Gastrocnemius medialis (tissue), 4 donors: ENCODE data around the gene TCFL5. TPM values are rescaled to one million over a fixed set of nuclear protein-coding genes. Genes with fewer than 3 reads are reported as not detected.

Experiments used
- ATAC-seq, 2 donors: fragments of 150-250 bp; one replicate each; pipeline ENCODE4 v1.9.1; 2016
- DNase-seq, 2 donors: peaks; one replicate each; pipeline ENCODE4 v3.0.0-alpha.2; 2019
- H3K27ac ChIP-seq, 4 donors: fragments of 200-600 bp; sonication (generic); 1 replicate in 1 of 4; 2 replicates in 3 of 4; pipeline ENCODE4 v1.5.1; 2016 to 2018; ENCODE audit warnings: mild to moderate bottlenecking in 2 of 4, moderate library complexity in 1 of 4
- H3K27me3 ChIP-seq, 3 donors: fragments of 200-600 bp; sonication (generic) in 2 of 3; 1 replicate in 1 of 3; 2 replicates in 2 of 3; pipeline versions ENCODE4 v1.5.1 to v1.6.0; 2016 to 2019; ENCODE audit warnings: mild to moderate bottlenecking in 1 of 3, moderate library complexity in 1 of 3
- H3K36me3 ChIP-seq, 2 donors: fragments of 200-600 bp; sonication (generic) in 1 of 2; one replicate each; pipeline ENCODE4 v1.5.1; 2017 to 2018
- H3K4me1 ChIP-seq, 2 donors: fragments of 200-600 bp; sonication (generic) in 1 of 2; one replicate each; pipeline ENCODE4 v1.5.1; 2016 to 2017; ENCODE audit warnings: mild to moderate bottlenecking in 2 of 2
- H3K4me3 ChIP-seq, 4 donors: fragments of 200-600 bp; sonication (generic) in 3 of 4; 1 replicate in 1 of 4; 2 replicates in 3 of 4; pipeline ENCODE4 v1.5.1; 2016 to 2019; ENCODE audit warnings: mild to moderate bottlenecking in 2 of 4
- H3K9me3 ChIP-seq, 3 donors: fragments of 200-600 bp; sonication (generic) in 2 of 3; 1 replicate in 1 of 3; 2 replicates in 2 of 3; pipeline ENCODE4 v1.5.1; 2016 to 2019
- POLR2A ChIP-seq, 2 donors: fragments of 450-650 bp; IDR thresholded peaks; one replicate each; pipeline ENCODE4 v1.6.1; 2017; ENCODE audit warnings: antibody characterized with exemption in 2 of 2, mild to moderate bottlenecking in 2 of 2, moderate library complexity in 2 of 2
- in situ Hi-C, 4 donors: fragments of 200-750 bp; cut with MboI; loops; one replicate each; pipeline versions ENCODE4 v1.15.0 to v1.8.0; 2017; ENCODE audit warnings: low sequenced_read_pairs in 4 of 4
- intact Hi-C: fragments of 100-400 bp; cut with DNase I; formaldehyde crosslinking; loops from one replicate; pipeline ENCODE4 v1.15.1; 2023; ENCODE audit warnings: low total_unique reads
- total RNA-seq, 4 donors: library from RNA; depleted of rRNA; stranded (reverse); fragments of >200 nt; gene quantifications; one replicate each; pipeline versions ENCODE4 v1.1.0 to v1.2.3, GENCODE V29; 2016
- TF ChIP-seq, protein P1 (sequence below), 5 experiments: fragments of 450-650 bp in 3 of 5; fragments of 200-600 bp in 2 of 5; sonication (generic) in 2 of 5; IDR thresholded peaks in 4 of 5; conservative IDR thresholded peaks in 1 of 5; 1 replicate in 4 of 5; 2 replicates in 1 of 5; pipeline ENCODE4 v1.5.1; 2016 to 2019; ENCODE audit warnings: antibody characterized with exemption in 5 of 5, mild to moderate bottlenecking in 3 of 5, moderate library complexity in 3 of 5

Gene TCFL5
- total RNA-seq, 4 donors from 2014 or later: 5.3 to 7.3 (median 6.3) TPM

DNA sequence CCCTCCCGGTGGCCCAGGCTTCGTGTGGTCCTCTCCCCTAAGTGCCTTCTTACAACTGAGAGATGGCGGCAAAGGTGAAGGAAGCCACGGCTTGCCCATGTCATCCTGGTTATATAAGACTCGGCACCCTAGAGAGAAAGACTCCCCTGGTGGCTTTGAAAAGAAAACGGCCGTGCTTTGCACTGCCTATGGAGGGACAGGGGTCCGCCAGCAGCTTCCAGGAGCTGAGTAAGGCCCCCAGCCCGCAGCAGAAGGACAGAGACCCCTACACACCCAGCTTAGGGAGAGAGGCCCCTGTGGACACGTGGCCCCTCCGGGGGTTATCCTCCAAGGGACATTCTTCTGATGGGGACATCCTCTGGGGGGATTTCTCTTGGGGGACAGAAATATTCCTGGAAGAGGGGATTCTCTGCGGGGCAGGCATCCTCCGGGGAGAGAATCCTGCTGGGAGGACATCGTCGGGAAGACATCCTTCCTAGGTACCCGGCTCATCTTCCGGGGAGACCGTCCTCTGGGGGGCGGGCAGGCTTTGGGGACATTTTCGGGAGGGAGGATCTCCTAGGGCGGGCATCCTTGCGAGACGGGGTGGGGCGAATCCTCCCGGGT is 57.5 kb downstream of the TCFL5 start:
- peak overlapping the region; percentile 67 to 82 (median 72) for H3K27ac ChIP-seq

DNA sequence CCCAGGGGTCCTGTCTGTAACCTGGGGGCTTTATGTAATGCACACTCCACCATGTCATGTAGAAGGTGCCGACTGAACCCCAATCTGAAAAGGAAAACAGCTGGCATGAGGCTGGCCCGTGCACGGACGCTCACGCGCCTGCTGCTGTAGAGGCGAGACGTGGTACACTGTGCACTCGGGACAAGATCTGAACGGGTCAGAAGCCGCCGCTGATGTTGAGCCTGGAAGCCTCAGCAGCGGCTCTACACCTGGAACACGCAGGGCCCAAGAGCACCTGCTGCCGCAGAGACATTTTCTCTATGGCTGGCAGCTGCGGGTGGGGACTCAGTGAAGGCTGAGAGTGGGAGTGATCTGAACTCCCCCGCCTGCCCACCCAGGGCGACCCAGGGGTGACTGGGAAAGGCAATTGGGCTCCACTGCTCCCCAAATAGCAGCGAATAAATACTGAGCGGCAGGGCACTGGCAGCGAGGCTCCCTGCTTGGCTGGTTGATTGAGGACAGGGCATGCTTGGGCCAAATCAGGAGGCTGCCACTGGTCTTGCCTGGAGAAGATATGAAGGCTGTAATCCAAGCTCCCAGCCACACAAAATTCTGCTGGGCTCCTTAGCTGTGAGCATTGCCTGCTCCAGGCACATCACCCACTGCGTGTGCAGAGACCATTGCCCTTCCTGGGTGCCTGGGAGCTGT is 59.5 kb downstream of the TCFL5 start:
- peak; percentile 28 to 31 for ATAC-seq
- H3K27ac ChIP-seq: peak overlapping the region; percentile 65 to 73 (median 70)

More for the DNA sequence above, 57.5 kb downstream of the TCFL5 start:
- in situ Hi-C loops (loop anchor here in 2 of 4 donors (10.0 kb wide), 2 partner anchors 129 to 299 kb away; no protein-coding TSS in a partner anchor), intact Hi-C loops (loop anchor here (1.0 to 10.0 kb wide), 2 partner anchors 10 to 499 kb away; partner anchors contain the start of gene ADRM1)
- peaks cover 0 to 28% of the 10 kb centered on the region in 2 donors for H3K36me3 ChIP-seq
- H3K4me3 ChIP-seq: peak overlapping the region; percentile 63 to 94 (median 76)
- no peaks in the 10 kb centered on the region for H3K9me3 ChIP-seq
- peaks cover 28 to 56% of the 10 kb centered on the region in 2 donors for H3K4me1 ChIP-seq
- no peaks in the 10 kb centered on the region for H3K27me3 ChIP-seq
- ATAC-seq (no peak), DNase-seq (no peak)
- TF ChIP-seq POLR2A (IDR thresholded peaks at IDR 0.05): no peak
- TF ChIP-seq, protein P1, sequence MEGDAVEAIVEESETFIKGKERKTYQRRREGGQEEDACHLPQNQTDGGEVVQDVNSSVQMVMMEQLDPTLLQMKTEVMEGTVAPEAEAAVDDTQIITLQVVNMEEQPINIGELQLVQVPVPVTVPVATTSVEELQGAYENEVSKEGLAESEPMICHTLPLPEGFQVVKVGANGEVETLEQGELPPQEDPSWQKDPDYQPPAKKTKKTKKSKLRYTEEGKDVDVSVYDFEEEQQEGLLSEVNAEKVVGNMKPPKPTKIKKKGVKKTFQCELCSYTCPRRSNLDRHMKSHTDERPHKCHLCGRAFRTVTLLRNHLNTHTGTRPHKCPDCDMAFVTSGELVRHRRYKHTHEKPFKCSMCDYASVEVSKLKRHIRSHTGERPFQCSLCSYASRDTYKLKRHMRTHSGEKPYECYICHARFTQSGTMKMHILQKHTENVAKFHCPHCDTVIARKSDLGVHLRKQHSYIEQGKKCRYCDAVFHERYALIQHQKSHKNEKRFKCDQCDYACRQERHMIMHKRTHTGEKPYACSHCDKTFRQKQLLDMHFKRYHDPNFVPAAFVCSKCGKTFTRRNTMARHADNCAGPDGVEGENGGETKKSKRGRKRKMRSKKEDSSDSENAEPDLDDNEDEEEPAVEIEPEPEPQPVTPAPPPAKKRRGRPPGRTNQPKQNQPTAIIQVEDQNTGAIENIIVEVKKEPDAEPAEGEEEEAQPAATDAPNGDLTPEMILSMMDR (IDR thresholded peaks at IDR 0.05 in 4 of 5, conservative IDR thresholded peaks at IDR 0.05 in 1 of 5): no peak

DNA sequence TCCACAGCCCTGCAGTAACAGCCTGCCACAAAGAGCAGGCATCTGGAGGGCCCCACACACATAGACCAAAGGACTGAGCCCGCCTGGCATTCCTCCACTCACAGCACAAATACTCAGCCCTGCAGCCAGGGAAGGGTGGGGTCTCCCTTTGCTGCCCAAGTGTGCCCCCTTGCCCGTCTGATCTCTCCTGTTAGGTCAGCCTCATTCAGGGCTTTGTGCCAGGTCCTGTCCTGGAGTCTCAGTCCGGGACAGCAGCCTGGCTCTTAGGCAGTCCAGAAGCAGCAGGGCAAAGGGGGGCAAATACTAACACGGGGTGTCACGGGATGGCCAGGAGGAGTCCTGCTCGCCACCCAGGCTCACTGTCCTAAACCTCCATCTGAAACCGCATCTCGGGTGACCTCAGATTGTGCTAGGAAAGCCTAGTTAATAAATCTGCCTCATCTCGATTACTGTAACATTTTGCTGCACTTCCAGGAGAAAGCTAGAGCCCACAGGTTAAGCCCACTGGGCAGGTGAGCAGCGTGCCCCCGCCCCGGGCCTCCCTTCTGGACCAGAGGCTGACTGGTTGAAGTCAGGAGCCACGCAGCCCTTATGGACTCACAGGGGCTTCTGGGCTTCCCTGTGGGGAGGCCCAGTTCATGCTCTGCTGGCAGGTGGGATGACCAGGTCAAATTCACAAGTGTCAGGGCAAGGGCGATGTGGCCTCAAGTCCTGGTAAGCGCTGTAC is 60.2 kb downstream of the TCFL5 start:
- Histone ChIP-seq H3K36me3 (peaks cover 0 to 27% of the 10 kb centered on the region in 2 donors), H3K27me3 (no peaks in the 10 kb centered on the region), H3K27ac (peak overlapping the region; percentile 65 to 73 (median 70)), H3K4me3 (no peak overlapping the region), H3K9me3 (no peaks in the 10 kb centered on the region), H3K4me1 (peaks cover 27 to 56% of the 10 kb centered on the region in 2 donors)
- DNase-seq (no peak), ATAC-seq (no peak)
- in situ Hi-C loops: loop anchor here in 2 of 4 donors (10.0 kb wide), 2 partner anchors 127 to 297 kb away; no protein-coding TSS in a partner anchor
- TF ChIP-seq, protein P1 (IDR thresholded peaks at IDR 0.05 in 4 of 5, conservative IDR thresholded peaks at IDR 0.05 in 1 of 5): no peak
- no peak for TF ChIP-seq POLR2A (IDR thresholded peaks at IDR 0.05)
- intact Hi-C loops: loop anchor here (10.0 kb wide), 1 partner anchor 497 kb away; the partner anchor contains the start of gene ADRM1

More for the DNA sequence above, 59.5 kb downstream of the TCFL5 start:
- Histone ChIP-seq H3K27me3 (no peaks in the 10 kb centered on the region), H3K36me3 (peaks cover 0 to 27% of the 10 kb centered on the region in 2 donors), H3K4me3 (no peak overlapping the region), H3K4me1 (peaks cover 31 to 60% of the 10 kb centered on the region in 2 donors), H3K9me3 (no peaks in the 10 kb centered on the region)
- no peak for DNase-seq
- peak in 1 of 2 donors; percentile 14 for TF ChIP-seq POLR2A (IDR thresholded peaks at IDR 0.05)
- TF ChIP-seq, protein P1 (IDR thresholded peaks at IDR 0.05 in 4 of 5, conservative IDR thresholded peaks at IDR 0.05 in 1 of 5): no peak
- intact Hi-C loops: loop anchor here (10.0 kb wide), 1 partner anchor 497 kb away; the partner anchor contains the start of gene ADRM1
- in situ Hi-C loops: loop anchor here in 2 of 4 donors (10.0 kb wide), 2 partner anchors 127 to 297 kb away; no protein-coding TSS in a partner anchor
